ENCODE data around the gene PPM1E. TPM values are rescaled to one million over a fixed set of nuclear protein-coding genes. Genes with fewer than 3 reads are reported as not detected.

The PPM1E gene
- total and polyA plus RNA-seq, 2 of the 8 experiments (the other 6 are each of a cell fraction or from before 2014, with no cell fraction given): 5.0 to 10.4 TPM

DNA sequence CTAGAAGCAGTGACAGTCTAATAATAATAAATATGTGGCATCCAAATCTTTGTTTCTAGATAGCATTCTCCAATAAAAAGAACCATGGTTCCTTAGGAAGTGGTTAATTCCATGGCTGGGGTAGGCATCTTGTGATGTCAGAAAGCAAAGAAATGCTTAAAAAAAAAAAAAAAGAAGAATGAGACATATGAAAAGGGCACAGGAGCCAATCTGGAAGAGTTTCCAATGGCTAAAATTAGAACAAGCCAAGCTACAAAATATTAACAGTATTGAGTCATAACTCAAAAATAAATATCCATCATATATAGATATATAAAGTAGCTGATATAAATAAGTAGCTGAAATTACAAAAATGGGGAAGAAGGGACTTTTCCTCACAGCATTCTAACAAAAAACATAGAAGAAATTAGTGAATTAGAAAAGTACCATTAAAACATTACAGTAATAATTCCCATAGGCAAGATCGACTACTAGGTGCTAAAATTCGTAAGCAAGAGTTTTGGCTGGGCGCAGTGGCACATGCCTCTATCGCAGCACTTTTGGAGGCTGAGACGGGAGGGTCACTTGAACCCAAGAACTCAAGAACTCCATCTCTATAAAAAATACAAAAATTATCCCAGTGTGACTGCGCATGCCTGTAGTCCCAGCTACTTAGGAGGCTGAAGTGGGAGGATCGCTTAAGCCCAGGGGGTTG, 239.7 kb downstream of the PPM1E start:
- POLR2A ChIA-PET (ENCODE audit: partially characterized antibody): interaction anchor here (0.6 kb wide), 1 partner anchor 17 kb away, joined by 3 read pairs; no protein-coding TSS in a partner anchor
- WGBS, 2 experiments (ENCODE audit: extremely low coverage in 1 of 2, insufficient coverage in 1 of 2, insufficient read length in 1 of 2, insufficient replicate concordance in 2 of 2, low coverage in 1 of 2, low lambda C conversion rate in 2 of 2, missing lambda C conversion rate in 1 of 2): 90% methylated on average over 7 of the region's 7 CpGs; no CpG with 5 or more reads in 1 of the 2 experiments

More for the DNA sequence above, 239.7 kb downstream of the PPM1E start:
- DNase-seq (ENCODE audit: low read depth in 1 of 2, low spot score in 2 of 2): no peak
- Histone ChIP-seq H2BK12ac (ENCODE audit: low read depth, low read length) (no peak overlapping the region), H4K5ac (ENCODE audit: insufficient read length, low read depth, low read length) (no peak overlapping the region), H3K79me1 (ENCODE audit: low read depth, low read length) (no peaks in the 10 kb centered on the region), H2BK5ac (ENCODE audit: low read depth, low read length) (no peak overlapping the region), H2BK120ac (replicated peaks; ENCODE audit: low read depth, low read length) (no peak overlapping the region), H3K36me3 (ENCODE audit: control insufficient read depth in 2 of 4, insufficient read depth in 4 of 4, low read length in 3 of 4) (peaks cover 0 to 15% (median 7%) of the 10 kb centered on the region in 4 experiments; a peak in 6 of 8 replicates), H3K4me1 (replicated peaks in 1 of 4; ENCODE audit: control insufficient read depth in 3 of 4, insufficient read depth in 4 of 4, low read length in 3 of 4) (no peaks in the 10 kb centered on the region; a peak in 1 of 7 replicates), H3K18ac (ENCODE audit: extremely low read depth, low read length) (no peak overlapping the region), H3K27me3 (replicated peaks in 1 of 4; ENCODE audit: control insufficient read depth in 3 of 4, extremely low read depth in 1 of 4, insufficient read depth in 3 of 4, low read length in 3 of 4) (no peaks in the 10 kb centered on the region), H4K8ac (ENCODE audit: extremely low read depth, insufficient read depth, low read length) (no peak overlapping the region), H3K79me2 (ENCODE audit: control insufficient read depth in 1 of 2, insufficient read depth in 2 of 2, low read length in 2 of 2) (no peaks in the 10 kb centered on the region), H4K91ac (replicated peaks; ENCODE audit: insufficient read length, low read length) (no peak overlapping the region), H4K20me1 (replicated peaks in 1 of 2; ENCODE audit: control insufficient read depth in 1 of 2, insufficient read depth in 2 of 2, low read length in 2 of 2) (no peaks in the 10 kb centered on the region), H3K9me3 (ENCODE audit: insufficient read depth in 2 of 2, low read depth in 1 of 2, low read length in 1 of 2) (no peaks in the 10 kb centered on the region), H3K4me3 (ENCODE audit: extremely low read depth in 1 of 4, insufficient read depth in 2 of 4, low read depth in 3 of 4, low read length in 4 of 4) (no peak overlapping the region), H3K23ac (ENCODE audit: insufficient read length) (no peak overlapping the region), H3K9ac (replicated peaks in 1 of 4; ENCODE audit: extremely low read depth in 1 of 4, low read depth in 3 of 4, low read length in 3 of 4) (no peak overlapping the region), H3K56ac (replicated peaks; ENCODE audit: insufficient read length, low read depth, low read length) (no peak overlapping the region), H3K4me2 (ENCODE audit: insufficient read depth in 1 of 2, low read depth in 2 of 2, low read length in 2 of 2) (no peak overlapping the region), H2BK20ac (ENCODE audit: low read length) (no peak overlapping the region), H2AK5ac (ENCODE audit: low read depth, low read length) (no peak overlapping the region), H3K4ac (replicated peaks; ENCODE audit: insufficient read length, low read depth, low read length) (no peak overlapping the region), H3K27ac (ENCODE audit: low read depth, low read length) (no peak overlapping the region), H3K14ac (ENCODE audit: insufficient read length) (no peak overlapping the region), H3K23me2 (ENCODE audit: low read depth, low read length) (no peaks in the 10 kb centered on the region), H2AFZ (ENCODE audit: low read length) (no peak overlapping the region), H2BK15ac (ENCODE audit: low read length) (no peak overlapping the region)
- no peak for FAIRE-seq
- TF ChIP-seq SP2 (IDR thresholded peaks at IDR 0.05; ENCODE audit: low read length): no peak
- no peak for TF ChIP-seq YY1 (IDR thresholded peaks at IDR 0.05; ENCODE audit: low read depth, low read length)
- no peak for TF ChIP-seq RXRA (IDR thresholded peaks at IDR 0.05; ENCODE audit: insufficient read depth, low read depth, low read length)
- no peak for TF ChIP-seq TCF12 (IDR thresholded peaks at IDR 0.05; ENCODE audit: low read depth, low read length)
- no peak for TF ChIP-seq RAD21 (IDR thresholded peaks at IDR 0.05 in 1 of 2, conservative IDR thresholded peaks at IDR 0.05 in 1 of 2; ENCODE audit: low read depth in 2 of 2, low read length in 2 of 2)
- TF ChIP-seq EP300 (IDR thresholded peaks at IDR 0.05; ENCODE audit: borderline replicate concordance in 1 of 2, low read depth in 2 of 2, low read length in 2 of 2): no peak
- CTCF ChIA-PET (ENCODE audit: partially characterized antibody): interaction anchor here (3.7 kb wide), 1 partner anchor 10 kb away, joined by 11 read pairs; no protein-coding TSS in a partner anchor

Data from H1 (cell line).